GM18951 (cell line): Measurements from ENCODE around the gene SLC2A14.
"Not testable (repeated sequence)": the region's sequence is repeated elsewhere in the genome, so short reads cannot be mapped to it uniquely, and the experiment has no call there.

ENCODE experiments used
- POLR2A ChIP-seq: IDR thresholded peaks from 4 replicates; pipeline ENCODE4 v1.6.1; 2011; ENCODE audit warnings: mild to moderate bottlenecking; ENCODE audit not compliant: insufficient read length, insufficient read depth; ENCODE audit errors: extremely low read depth
- in situ Hi-C: fragments of 300-500 bp; cut with MboI; formaldehyde crosslinking; loops from one replicate; pipeline ENCODE4 v1.12.0; 2022; ENCODE audit warnings: low sequenced_read_pairs, mixed read lengths, inconsistent platforms; ENCODE audit not compliant: unreplicated experiment

Gene SLC2A14

DNA sequence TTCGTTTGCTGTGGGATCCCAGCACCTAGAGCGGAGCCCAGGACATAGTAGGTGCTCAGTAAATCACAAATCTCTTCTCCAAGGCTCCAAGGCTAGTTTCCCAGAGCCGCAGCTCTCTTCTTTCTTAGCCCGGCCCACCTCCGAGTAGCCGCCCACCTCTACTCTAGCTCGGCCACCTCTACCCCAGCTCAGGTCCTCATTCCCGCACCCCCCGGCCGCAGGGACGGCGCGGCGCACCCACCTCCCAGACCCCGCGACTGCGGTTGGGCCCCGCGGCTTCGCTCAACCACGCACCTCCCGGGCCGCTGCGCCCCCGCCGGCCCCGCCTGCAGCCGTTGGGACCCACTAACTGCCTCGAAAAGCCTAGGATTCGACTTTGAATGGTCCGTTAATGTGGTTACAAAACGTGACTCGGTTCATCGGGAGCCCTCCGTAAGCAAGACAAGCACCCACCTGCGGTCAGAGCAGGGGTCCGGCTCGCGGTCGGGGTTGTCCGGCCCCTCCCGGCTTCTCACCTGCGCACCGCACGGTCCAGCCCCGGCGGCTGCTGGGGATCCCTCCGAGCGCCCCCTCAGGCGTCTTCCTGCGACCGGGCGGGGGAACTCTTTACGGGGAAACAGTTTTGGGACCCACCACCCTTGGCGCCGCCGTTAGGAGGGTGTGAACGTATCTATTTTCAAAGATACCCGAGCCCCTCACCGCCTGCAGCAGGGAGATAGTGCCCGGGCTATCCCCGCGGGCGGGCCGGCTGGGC is at the start of gene SLC2A14:
SLC2A14 (minus strand) TSS at position 350 of the 754 bp plus-strand sequence. CDS start 3,035 bp downstream, outside the sequence.
- in situ Hi-C loops: no loop called here

DNA sequence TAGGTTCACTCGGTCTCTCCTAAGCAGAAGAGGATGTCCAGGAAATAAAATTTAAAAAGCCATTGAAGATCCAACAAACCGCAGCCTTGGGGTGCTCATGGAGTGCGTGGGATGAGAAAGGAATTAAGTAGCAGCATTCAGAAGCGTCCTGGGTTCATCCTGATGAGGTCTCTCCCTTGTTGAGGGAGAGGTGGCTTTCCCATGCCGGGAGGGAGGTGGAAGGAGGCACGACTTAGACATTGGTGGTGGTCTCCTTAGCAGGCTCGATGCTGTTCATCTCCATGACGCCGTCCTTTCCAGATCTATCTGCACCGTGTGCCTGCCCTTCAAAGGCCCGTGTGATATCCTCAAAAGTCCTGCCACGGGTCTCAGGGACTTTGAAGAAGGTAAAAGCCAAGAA is 48.5 kb upstream of the SLC2A14 start:
- in situ Hi-C loops: not testable (repeated sequence)

More for the DNA sequence above, at the start of gene SLC2A14:
- no peak for TF ChIP-seq POLR2A

DNA sequence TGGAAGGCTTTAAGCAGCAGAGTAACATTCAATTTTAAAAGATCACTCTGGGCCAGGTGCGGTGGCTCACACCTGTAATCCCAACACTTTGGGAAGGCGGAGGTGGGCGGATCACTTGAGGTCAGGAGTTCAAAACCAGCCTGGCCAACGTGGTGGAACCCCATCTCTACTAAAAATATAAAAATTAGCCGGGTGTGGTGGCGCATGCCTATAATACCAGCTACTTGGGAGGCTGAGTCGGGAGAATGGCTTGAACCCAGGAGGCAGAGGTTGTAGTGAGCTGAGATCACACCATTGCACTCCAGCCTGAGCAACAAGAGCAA is 45.5 kb upstream of the SLC2A14 start:
- in situ Hi-C loops: not testable (repeated sequence)

GRCh38 chr12:7917392-7918267 is 44.9 kb upstream of the SLC2A14 start:
- no peak for TF ChIP-seq POLR2A
- in situ Hi-C loops: no loop called here

DNA sequence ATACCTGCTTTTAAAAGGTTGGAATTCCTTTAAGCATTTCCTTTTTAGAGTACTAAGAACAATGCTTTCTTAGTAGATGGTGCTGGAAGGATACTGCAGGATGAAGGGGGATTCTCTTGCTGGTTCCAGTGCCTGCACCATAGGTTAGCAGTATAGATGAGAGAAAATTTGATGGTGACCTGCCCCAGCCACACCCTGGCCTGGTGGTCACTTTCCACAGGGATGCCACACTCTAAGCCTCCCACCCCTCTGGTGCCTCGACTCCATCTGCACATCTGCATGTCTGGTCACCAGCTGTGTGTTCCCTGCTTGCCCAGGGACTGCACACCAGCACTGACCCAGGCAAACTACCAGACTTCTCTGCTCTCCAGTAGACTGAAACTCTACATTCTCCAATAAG is 44.2 kb upstream of the SLC2A14 start:
- in situ Hi-C loops: no loop called here
- TF ChIP-seq POLR2A: no peak

DNA sequence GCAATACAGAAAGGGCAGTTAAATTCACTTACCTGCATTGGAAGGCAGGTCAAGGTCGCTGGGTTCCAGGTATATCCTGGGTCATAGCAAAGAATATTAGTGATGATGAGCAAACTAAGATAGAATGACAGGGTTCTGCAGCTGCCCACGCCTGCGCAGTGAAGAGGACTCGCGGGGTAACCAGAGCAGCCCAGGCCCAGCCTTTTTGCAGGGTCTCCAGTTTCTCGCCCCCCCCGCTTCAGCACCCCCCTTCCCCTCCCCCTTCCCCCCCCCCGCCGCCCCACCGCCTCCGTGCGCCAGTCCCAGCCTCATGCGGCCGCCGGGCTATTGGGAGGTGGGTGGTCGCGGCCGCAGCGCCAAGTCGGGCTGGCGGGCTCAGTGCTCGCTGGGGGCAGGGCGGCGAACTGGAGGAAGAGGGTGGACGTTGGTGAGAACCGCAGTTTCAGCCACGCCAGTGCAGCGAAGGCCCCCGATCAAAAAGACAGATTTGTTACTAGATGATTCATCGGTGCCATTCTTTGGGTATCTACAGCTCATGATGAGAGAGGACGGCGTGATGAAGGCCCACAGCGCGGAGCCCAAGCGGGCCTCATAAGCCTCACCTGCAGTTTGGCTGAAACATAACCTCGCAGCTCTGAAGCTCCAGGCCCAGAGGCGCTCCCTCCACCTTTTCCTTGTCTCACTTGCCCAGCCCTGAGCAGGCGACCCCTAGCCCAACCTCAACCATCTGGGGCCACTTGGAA is 43.1 kb upstream of the SLC2A14 start:
- in situ Hi-C loops: no loop called here
- TF ChIP-seq POLR2A: no peak

- in situ Hi-C loops: not testable (repeated sequence)
These were observed 37.4 kb upstream of the SLC2A14 start for GRCh38 chr12:7910106-7910505.

- in situ Hi-C loops: no loop called here
- no peak for TF ChIP-seq POLR2A
These were observed 34.3 kb upstream of the SLC2A14 start for GRCh38 chr12:7907009-7907408.

DNA sequence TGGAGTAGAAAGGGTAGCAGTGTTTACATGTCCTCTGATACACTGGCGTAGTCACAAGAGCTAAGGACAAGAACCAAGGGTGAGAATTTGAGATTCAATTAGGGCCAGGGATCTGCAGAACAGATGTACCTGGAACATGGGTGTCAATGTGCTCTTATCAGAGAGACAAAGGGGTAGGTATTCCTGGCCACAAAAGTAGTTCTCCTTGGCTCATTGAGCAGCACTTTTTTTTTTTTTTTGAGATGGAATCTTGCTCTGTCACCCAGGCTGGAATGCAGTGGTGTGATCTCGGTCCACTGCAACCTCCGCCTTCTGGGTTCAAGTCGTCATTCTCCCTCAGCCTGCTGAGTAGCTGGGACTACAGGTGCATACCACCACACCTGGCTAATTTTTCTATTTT is 33.6 kb upstream of the SLC2A14 start:
- in situ Hi-C loops: not testable (repeated sequence)

GRCh38 chr12:7905600-7906125 is 32.9 kb upstream of the SLC2A14 start:
- in situ Hi-C loops: not testable (repeated sequence)

GRCh38 chr12:7905071-7905470 is 32.4 kb upstream of the SLC2A14 start:
- no peak for TF ChIP-seq POLR2A
- in situ Hi-C loops: no loop called here

DNA sequence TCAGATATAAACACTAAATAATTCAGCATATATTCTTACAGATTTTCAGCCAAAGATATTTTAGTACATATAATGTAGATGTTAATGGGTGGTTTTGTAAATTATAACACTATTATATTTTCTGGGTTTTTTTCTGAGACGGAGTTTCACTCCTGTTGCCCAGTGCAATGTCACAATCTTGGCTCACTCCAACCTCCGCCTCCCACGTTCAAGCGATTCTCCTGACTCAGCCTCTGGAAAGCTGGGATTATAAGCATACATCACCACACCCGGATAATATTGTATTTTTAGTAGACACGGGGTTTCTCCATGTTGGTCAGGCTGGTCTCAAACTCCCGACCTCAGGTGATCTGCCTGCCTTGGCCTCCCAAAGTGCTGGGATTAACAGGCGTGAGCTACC is 29.7 kb upstream of the SLC2A14 start:
- in situ Hi-C loops: not testable (repeated sequence)

DNA sequence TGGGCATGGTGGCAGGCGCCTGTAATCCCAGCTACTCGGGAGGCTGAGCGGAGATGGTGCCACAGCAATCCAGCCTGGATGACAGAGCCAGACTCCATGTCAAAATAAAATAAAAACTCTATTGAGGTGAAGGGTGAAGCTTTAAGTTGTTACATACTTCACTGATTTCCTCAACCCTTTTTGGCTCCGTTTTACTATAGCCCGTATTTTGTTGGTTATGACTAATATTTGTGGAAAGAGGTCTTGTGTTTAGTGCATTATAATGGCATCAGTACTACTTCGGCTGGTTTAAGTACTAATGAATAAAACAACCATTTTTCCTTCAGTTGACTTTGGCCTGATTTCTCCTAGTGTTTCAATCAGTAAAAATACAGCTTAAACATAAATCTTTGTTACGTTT is 27.0 kb upstream of the SLC2A14 start:
- in situ Hi-C loops: no loop called here
- no peak for TF ChIP-seq POLR2A

GRCh38 chr12:7896726-7897125 is 24.0 kb upstream of the SLC2A14 start:
- in situ Hi-C loops: not testable (repeated sequence)
